WTC11 (cell line): ENCODE measurements around the gene DDN.

Experiments used
- ATF2 ChIP-seq: sonication (generic); formaldehyde crosslinking; IDR thresholded peaks from 2 replicates; pipeline ENCODE4 v1.8.1; 2022; ENCODE audit warnings: low read depth, missing genetic modification reagents, borderline replicate concordance
- CREB1 ChIP-seq: sonication (generic); formaldehyde crosslinking; IDR thresholded peaks from 2 replicates; pipeline ENCODE4 v1.8.0; 2023; ENCODE audit warnings: mild to moderate bottlenecking, missing genetic modification reagents
- NFYB ChIP-seq: sonication (generic); formaldehyde crosslinking; conservative IDR thresholded peaks from 2 replicates; pipeline ENCODE4 v1.8.0; 2022; ENCODE audit warnings: low read depth, missing genetic modification reagents
- NR3C1 ChIP-seq: sonication (generic); formaldehyde crosslinking; conservative IDR thresholded peaks from 2 replicates; pipeline ENCODE4 v1.8.1; 2023; ENCODE audit warnings: low read depth, mild to moderate bottlenecking, missing genetic modification reagents
- SMAD3 ChIP-seq: sonication (generic); formaldehyde crosslinking; IDR thresholded peaks from 2 replicates; pipeline ENCODE4 v1.8.0; 2022; ENCODE audit warnings: missing genetic modification reagents, mild to moderate bottlenecking, borderline replicate concordance
- ZNF121 ChIP-seq: sonication (generic); formaldehyde crosslinking; IDR thresholded peaks from 2 replicates; pipeline ENCODE4 v1.8.0; 2023; ENCODE audit warnings: missing genetic modification reagents
- ZNF232 ChIP-seq: sonication (generic); formaldehyde crosslinking; IDR thresholded peaks from 2 replicates; pipeline ENCODE4 v1.8.0; 2022; ENCODE audit warnings: mild to moderate bottlenecking, missing genetic modification reagents
- TF ChIP-seq, protein P1 (sequence below): sonication (generic); formaldehyde crosslinking; IDR thresholded peaks from 2 replicates; pipeline ENCODE4 v1.8.0; 2023; ENCODE audit warnings: missing genetic modification reagents
- TF ChIP-seq, protein P2 (sequence below): fragments of 200-600 bp; IDR thresholded peaks from 2 replicates; pipeline ENCODE4 v1.8.0; 2022; ENCODE audit warnings: antibody characterized with exemption
- TF ChIP-seq, protein P3 (sequence below): fragments of 250-450 bp; sonication (Bioruptor Pico); conservative IDR thresholded peaks from 2 replicates; pipeline ENCODE4 v1.9.0; 2021; ENCODE audit warnings: mild to moderate bottlenecking

DNA sequence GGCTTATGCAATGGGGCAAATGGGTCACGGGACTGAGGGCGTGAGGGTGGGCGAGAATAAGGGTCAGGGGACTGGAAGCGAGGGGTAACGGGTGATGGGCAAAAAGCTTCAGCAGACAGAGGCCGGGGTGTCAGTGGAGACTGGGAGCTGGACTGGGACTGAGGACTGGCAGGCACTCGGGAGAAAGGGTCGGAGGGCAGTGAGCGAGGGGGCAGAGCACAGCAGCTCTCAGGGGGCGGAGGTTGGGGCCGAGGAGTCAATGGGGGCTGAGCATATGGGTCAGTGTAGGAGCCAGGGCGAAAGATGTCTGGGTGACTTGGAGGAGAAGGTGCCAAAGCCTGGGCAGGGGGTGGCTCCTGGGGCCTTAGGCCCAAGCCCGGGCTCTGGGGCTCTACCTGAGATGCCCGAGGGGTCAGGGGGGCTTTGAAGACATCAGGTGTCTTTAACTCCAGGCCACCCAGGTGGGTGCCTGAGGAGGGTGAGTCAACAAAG, 41.2 kb upstream of the DDN start:
- TF ChIP-seq, protein P1, sequence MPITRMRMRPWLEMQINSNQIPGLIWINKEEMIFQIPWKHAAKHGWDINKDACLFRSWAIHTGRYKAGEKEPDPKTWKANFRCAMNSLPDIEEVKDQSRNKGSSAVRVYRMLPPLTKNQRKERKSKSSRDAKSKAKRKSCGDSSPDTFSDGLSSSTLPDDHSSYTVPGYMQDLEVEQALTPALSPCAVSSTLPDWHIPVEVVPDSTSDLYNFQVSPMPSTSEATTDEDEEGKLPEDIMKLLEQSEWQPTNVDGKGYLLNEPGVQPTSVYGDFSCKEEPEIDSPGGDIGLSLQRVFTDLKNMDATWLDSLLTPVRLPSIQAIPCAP: no peak
- TF ChIP-seq ZNF121: no peak
- TF ChIP-seq, protein P2, sequence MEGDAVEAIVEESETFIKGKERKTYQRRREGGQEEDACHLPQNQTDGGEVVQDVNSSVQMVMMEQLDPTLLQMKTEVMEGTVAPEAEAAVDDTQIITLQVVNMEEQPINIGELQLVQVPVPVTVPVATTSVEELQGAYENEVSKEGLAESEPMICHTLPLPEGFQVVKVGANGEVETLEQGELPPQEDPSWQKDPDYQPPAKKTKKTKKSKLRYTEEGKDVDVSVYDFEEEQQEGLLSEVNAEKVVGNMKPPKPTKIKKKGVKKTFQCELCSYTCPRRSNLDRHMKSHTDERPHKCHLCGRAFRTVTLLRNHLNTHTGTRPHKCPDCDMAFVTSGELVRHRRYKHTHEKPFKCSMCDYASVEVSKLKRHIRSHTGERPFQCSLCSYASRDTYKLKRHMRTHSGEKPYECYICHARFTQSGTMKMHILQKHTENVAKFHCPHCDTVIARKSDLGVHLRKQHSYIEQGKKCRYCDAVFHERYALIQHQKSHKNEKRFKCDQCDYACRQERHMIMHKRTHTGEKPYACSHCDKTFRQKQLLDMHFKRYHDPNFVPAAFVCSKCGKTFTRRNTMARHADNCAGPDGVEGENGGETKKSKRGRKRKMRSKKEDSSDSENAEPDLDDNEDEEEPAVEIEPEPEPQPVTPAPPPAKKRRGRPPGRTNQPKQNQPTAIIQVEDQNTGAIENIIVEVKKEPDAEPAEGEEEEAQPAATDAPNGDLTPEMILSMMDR: no peak
- TF ChIP-seq ATF2 (CRISPR knock-in tag): no peak
- TF ChIP-seq NR3C1 (CRISPR knock-in tag): no peak
- no peak for TF ChIP-seq SMAD3 (CRISPR knock-in tag)
- no peak for TF ChIP-seq ZNF232 (CRISPR knock-in tag)
- no peak for TF ChIP-seq NFYB (CRISPR knock-in tag)
- no peak for TF ChIP-seq CREB1
- TF ChIP-seq, protein P3, sequence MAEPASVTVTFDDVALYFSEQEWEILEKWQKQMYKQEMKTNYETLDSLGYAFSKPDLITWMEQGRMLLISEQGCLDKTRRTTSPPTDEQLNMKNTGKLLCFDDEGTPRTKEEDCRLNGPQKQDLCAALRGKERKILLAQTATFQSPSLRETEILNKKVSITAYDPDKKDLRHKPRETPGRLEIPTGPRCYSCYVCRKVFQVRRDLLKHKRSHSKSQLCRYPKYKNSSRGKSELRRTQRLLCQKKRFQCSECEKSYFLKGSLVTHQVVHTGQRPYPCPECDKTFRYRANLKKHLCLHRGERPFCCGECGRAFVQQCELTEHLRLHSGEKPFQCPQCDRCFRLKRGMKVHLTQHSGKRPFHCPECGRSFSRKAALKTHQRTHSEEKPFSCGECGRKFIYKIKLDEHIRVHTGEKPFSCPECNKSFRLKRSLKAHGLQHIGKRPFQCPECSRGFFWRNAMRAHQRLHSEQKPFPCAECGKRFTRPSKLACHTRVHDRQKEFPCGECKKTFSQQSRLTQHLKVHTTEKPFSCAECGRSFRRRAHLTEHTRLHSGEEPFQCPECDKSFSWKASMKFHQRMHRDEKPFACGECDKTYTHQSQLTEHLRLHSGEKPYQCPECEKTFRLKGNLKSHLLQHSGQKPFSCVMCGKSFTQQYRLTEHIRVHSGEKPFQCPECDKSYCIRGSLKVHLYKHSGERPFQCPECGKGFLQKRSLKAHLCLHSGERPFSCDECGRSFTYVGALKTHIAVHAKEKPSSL (CRISPR knock-in tag): no peak
